ENCODE results near the gene NRP2. TPM values are rescaled to one million over a fixed set of nuclear protein-coding genes. Genes with fewer than 3 reads are reported as not detected.

The NRP2 gene, protein sequence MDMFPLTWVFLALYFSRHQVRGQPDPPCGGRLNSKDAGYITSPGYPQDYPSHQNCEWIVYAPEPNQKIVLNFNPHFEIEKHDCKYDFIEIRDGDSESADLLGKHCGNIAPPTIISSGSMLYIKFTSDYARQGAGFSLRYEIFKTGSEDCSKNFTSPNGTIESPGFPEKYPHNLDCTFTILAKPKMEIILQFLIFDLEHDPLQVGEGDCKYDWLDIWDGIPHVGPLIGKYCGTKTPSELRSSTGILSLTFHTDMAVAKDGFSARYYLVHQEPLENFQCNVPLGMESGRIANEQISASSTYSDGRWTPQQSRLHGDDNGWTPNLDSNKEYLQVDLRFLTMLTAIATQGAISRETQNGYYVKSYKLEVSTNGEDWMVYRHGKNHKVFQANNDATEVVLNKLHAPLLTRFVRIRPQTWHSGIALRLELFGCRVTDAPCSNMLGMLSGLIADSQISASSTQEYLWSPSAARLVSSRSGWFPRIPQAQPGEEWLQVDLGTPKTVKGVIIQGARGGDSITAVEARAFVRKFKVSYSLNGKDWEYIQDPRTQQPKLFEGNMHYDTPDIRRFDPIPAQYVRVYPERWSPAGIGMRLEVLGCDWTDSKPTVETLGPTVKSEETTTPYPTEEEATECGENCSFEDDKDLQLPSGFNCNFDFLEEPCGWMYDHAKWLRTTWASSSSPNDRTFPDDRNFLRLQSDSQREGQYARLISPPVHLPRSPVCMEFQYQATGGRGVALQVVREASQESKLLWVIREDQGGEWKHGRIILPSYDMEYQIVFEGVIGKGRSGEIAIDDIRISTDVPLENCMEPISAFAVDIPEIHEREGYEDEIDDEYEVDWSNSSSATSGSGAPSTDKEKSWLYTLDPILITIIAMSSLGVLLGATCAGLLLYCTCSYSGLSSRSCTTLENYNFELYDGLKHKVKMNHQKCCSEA
- 11.2 and 12.6 TPM in 2 replicates for total RNA-seq (ENCODE audit: low replicate concordance)

DNA sequence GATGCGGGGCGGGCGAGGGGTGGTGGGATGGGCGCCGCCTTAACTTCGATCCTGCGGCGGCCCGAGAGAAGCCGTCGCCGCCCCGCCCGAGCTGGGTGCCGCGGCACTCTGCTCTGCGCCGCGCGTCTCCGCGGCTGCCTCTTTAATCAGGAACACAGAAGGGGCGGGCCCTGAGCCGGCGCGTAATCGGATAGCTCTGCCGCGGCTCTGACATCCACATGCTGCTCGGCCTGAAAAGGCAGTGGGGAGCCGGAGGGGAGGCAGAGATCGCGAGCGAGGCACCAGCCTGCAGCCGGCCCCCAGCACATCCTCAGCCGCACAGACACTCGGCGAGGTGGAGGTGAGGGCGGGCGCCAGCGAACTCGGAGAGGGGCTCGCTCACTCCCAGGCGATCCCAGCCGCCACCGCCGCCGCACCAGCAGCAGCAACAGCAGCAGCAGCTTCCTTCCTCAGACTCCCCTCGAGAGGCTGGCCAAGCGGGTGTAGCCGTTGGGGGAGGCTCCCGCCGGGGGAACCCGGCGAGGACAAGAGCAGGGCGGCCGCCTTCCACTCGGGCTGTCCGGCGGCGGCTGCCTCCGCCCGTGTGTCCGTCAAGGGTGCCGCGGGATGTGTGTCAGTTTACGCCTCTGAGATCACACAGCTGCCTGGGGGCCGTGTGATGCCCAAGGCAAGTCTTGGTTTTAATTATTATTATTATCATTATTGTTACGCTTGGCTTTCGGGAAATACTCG lies at the start of gene NRP2:
Gene NRP2, plus strand, starts transcription at position 263 of the 732 bp plus-strand sequence. CDS start 790 bp downstream, outside the sequence.
- TF ChIP-seq, protein P1, sequence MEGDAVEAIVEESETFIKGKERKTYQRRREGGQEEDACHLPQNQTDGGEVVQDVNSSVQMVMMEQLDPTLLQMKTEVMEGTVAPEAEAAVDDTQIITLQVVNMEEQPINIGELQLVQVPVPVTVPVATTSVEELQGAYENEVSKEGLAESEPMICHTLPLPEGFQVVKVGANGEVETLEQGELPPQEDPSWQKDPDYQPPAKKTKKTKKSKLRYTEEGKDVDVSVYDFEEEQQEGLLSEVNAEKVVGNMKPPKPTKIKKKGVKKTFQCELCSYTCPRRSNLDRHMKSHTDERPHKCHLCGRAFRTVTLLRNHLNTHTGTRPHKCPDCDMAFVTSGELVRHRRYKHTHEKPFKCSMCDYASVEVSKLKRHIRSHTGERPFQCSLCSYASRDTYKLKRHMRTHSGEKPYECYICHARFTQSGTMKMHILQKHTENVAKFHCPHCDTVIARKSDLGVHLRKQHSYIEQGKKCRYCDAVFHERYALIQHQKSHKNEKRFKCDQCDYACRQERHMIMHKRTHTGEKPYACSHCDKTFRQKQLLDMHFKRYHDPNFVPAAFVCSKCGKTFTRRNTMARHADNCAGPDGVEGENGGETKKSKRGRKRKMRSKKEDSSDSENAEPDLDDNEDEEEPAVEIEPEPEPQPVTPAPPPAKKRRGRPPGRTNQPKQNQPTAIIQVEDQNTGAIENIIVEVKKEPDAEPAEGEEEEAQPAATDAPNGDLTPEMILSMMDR (IDR thresholded peaks at IDR 0.05; ENCODE audit: insufficient read depth, low read length): peak; percentile 4

DNA sequence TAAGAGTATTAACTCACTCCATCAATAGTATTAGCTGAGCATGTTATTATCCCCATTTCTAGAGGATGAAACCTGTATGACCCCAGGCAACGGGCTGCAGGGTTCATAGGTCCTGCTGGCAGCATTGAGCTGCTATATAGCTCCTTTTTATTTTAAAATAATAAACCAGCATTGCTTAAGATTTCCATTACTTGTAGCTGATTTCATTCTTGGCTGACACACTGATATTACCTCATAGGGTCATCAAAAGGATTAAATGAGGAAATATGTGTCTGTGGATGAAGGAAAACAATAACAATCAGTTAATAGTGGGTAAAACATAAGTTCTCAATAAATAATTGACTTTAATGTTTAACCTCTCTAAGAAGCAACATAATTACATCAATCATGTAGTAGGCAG lies 48.3 kb upstream of the NRP2 start:
- DNase-seq (ENCODE audit: low read depth): peak; percentile 28
- H3K4me3 ChIP-seq (ENCODE audit: low read depth, low read length): no peak overlapping the region
- TF ChIP-seq, protein P1 (IDR thresholded peaks at IDR 0.05; ENCODE audit: insufficient read depth, low read length): no peak

More for the DNA sequence above, at the start of gene NRP2:
- DNase-seq (ENCODE audit: low read depth): peak; percentile 80
- peak within 1 kb of the TSS; percentile 75 for H3K4me3 ChIP-seq (ENCODE audit: low read depth, low read length)

DNA sequence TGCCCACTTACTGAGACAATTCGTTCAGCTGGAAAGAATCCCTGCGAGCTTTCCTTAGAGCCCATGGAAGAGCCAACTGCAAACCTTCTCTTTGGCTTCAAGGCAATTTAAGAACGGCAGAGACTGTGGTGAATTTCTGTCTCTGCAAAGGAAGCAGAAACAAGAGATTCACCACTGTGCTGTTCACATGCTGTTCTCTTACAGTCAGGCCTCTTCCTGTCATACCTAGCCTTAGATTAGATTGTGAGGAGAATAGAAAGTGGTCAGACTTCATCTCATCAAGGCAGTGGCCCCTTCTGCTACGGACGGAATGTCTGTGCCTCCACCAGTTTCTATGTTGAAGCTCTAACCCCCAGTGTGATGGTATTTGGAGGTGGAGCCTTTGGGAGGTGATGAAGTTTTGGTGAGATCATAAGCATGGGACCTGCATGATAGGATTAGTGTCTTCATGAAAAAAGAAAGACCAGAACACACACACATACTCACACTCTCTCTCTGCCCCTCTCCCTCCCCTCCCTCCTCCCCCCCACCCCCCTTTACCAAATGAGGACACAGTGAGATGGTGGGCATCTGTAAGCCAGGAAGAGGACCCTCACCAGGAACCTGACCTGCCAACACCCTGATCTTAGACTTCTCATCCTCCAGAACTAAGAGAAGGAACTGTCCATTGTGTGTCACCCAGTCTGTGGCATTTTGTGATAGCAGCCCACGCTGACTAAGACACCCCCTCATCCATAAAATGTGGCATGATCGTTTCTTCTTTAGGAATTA lies 45.6 kb upstream of the NRP2 start:
- DNase-seq (ENCODE audit: low read depth): no peak
- H3K4me3 ChIP-seq (ENCODE audit: low read depth, low read length): no peak overlapping the region
- TF ChIP-seq, protein P1 (IDR thresholded peaks at IDR 0.05; ENCODE audit: insufficient read depth, low read length): no peak

DNA sequence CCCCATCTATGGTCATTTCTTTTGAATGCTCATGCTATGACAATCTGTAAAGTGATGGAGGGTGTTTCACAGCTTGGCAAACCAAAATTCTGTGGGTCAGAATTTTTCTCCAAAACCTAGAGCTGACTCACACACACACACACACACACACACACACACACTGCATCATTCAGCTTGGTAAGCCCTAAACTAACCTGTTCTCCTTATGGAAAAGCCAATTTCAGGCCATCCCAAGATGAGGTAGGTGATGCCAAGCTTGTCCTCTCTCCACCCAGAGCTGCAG lies 45.0 kb upstream of the NRP2 start:
- H3K4me3 ChIP-seq (ENCODE audit: low read depth, low read length): no peak overlapping the region
- TF ChIP-seq, protein P1 (IDR thresholded peaks at IDR 0.05; ENCODE audit: insufficient read depth, low read length): no peak
- DNase-seq (ENCODE audit: low read depth): no peak

DNA sequence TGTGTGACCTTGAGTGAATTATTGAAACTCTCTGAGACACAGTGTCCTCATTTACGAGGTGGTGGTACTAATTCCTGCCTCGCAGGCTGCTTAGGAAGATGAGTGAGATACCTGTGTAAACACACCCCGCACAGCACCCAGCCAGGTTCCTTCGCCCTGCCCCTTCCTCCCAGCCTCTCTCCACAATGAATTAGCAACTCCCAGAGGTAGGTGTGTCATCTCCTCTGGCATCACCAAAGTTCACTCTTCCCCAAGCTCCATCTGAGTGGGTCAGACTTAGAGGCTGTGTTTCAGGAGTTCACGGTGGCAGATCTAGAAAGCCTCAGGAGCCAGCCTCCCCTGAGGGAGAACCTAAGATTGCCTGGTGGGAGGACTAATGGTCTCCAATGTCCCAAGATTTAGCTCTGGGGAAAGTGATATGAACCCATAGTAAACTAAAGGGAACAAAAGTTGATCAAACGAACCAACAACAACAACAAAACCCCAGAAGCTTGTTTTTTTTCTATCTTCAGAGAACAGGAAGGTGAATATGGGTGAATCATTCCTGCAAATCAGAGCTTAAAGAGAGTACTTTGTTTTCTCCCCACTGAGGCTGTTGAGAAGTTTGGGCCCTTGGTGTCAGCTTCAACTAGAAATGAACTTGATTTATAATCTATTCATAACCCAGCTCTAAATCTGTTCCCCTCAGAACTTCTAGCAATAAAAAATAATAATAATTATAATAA lies 44.4 kb upstream of the NRP2 start:
- DNase-seq (ENCODE audit: low read depth): no peak
- no peak overlapping the region for H3K4me3 ChIP-seq (ENCODE audit: low read depth, low read length)
- TF ChIP-seq, protein P1 (IDR thresholded peaks at IDR 0.05; ENCODE audit: insufficient read depth, low read length): no peak

All from fibroblast of the aortic adventitia (primary cell).